NOMO-1 treated with dmso at 0.1 percent for 144 hours (cell line): ENCODE results near the gene CLIC6.
"Not testable (repeated sequence)": the region's sequence is repeated elsewhere in the genome, so short reads cannot be mapped to it uniquely, and the experiment has no call there.

Source experiments
- DNase-seq: peaks from one replicate; lab custom pipeline; 2025; ENCODE audit not compliant: unreplicated experiment; lab: John Stamatoyannopoulos, UW

CLIC6 gene

DNA sequence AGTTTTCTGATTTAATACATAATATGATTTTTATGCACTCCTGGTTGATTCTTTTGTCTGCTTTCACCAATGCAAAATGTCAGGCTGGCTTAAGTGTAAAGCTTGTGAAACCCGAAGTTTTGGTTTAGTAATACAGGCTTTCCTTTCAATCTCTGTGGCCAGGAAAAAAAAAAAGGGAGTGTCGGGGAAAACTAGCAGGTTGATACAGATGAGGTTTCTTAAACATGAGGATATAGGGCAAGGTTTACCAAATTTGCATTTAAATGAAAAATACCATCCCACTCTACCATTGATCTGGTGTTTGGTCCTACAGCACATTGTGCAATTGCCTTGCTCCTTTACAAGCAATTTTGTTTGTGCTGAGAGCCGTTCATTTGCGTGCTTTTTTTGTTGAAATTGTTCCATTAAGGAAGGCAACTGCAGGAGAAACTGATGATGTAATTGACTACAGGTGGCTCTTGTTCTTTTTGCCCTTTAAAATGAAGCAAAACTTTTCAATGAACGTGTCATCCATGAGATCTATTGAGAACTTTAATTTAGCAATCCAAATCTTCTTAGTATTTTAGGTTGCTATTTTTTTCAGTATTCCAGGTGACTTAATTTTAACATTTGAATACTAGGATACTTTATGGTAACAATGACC, 22.7 kb downstream of the CLIC6 start:
- no peak for DNase-seq

DNA sequence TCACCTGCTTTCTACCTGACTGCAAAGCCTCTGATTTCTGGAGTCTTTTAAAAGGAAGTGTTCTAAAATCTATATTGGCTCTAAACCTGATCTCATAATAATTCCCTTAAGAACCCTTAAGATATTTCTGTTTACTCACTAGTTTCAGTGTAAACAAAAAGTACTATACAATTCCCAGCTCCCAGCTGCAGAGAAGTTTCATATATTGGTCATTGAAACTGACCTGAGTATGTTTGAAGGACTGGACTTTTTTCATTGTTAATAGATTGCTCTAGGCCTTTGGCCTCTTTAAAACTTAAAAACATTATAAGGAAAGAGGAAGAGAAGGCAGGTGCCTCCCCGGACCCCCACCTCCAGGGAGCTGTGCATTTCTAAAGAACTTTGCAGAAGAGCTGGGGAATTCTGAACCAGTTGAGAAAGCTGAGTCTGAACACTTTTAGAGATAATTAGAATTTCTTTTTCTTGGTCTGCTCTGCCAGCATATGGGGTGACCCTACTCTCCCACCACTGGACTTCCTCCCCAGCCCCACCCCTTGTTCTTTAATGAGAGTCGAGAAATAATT, 23.7 kb downstream of the CLIC6 start:
- DNase-seq, result no peak

DNA sequence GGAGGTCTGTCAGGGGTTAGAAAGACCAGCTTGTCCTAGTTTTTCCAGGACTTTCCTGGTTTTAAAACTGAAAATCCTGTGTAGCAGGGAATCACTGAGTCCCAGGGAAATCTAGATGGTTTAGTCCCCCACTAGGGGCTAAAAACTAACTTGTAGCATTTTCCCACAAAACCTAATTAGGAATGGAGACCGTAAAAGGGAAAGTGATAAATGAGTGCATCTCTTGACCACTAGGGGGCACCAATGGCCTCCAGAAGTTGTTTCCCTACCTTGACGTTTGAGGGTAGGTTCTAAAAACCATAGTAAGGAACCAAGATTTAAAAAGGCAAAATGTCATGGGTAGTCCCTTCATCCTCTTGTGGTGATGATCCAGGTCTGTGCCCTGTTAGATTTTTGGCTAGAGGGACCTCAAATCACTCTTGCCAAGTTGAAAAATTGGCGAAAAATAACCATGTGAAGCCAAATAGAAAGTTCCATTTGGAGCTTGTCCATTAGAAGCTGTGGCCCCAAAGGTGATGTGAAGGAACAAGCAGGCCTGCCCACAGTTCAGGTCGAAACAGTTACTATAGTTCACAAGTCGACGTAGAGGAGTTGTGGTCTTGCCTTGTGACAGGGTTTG, 24.5 kb downstream of the CLIC6 start:
- DNase-seq, result peak; percentile 19

DNA sequence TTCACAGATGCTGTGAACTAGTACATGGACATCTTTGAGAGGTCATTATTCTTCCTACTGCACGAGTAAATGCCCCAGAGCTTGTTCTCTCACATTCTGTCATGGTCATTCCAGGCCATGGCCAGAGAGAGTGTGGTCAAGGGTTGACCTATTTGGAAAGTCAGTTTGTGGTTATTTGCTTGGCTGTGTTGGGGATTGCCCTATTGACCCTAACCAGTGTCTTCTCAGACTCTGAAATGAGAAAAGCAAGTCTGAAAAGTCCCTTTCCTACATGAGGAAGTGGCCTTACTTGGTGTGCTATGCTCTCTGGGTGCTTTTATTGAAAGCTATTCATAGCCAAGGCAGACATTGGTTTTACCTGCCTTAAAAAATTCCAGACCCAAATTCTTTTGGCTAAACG, 26.6 kb downstream of the CLIC6 start:
- no peak for DNase-seq

DNA sequence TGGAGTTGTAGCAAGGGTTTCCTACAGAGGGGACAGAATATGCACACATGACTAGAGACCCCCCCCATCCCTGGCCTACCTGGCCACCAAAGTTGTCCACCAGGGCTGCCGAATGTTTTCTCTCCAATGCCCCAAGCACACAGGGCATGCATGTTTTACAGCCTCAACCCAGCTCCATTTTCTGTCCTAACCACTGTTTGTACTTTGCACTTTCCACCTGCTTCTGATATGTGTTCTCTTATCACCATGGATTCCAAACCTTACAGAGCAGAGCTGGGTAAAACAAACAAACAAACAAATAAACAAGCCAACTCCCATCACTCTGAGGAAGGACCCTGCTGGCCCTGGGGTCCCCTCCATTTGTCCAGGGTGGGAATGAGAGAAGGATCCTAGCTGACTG, 27.3 kb downstream of the CLIC6 start:
- no peak for DNase-seq

DNA sequence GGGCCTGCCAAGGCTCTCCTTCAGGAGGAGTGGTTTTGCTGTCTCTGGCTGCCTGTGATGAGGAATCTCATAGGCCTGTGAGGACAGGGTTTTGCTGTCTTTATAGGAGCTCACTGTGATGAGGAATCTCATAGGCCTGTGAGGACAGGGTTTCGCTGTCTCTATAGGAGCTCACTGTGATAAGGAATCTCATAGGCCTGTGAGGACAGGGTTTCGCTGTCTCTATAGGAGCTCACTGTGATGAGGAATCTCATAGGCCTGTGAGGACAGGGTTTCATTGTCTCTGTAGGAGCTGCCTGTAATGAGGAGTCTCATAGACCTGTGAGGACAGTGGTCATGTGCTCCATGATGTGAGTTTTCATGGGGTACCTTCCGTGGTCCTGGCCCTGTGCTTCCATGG, 29.0 kb downstream of the CLIC6 start:
- no peak for DNase-seq

DNA sequence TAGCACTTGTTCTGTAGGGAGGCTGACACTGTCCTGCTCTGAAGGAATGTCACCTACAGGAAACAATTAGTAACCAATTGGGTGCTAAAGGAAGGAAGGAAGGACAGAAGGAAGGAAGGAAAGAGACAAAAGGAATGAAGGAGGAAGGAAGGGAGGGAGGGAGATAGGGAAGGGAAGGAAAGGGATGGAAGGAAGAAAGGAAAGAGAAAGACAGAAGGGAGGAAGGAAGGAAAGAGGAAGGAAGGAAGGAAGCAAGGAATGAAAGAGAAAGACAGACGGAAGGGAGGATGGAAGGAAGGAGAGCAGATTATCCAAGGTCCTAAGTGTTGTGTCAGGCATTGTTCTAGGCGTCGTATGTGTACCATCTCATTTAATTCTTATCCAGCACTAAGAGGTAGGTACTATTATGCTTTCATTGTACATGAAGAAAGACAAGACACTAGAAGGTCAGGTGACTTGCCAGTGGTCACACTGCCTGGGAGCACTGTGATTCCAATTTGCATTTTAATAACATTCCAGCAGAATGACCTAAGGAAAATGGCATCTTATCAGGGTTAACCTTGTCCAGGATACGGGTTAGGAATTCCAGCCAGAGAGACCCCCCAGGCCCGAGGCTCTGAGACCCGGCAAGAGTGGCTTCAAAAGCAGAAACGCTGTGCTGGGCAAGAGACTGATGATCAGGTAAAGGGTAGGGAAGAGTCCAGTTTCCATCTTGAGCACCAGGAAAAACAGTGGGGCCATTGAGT, 29.6 kb downstream of the CLIC6 start:
- DNase-seq, result no peak

DNA sequence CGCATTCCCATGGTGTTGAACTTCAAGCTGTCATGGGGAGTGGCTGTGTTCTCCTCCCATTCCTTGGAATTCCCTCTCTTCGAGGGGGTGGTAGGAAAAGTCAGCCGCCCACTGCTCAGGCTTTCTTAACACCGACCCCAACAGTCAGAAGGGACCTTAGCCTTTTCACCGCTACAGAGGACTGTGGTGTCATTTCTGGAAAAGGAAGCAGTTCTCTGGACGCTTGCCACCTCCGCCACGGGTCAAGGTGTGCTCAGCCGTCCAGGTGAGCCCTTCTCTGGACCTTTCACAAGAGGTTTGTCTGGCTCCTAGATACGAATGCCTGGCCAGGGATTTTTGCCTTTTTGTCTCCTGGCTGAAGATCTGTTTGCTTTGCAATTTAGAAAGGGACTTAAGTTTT, 31.8 kb downstream of the CLIC6 start:
- no peak for DNase-seq

DNA sequence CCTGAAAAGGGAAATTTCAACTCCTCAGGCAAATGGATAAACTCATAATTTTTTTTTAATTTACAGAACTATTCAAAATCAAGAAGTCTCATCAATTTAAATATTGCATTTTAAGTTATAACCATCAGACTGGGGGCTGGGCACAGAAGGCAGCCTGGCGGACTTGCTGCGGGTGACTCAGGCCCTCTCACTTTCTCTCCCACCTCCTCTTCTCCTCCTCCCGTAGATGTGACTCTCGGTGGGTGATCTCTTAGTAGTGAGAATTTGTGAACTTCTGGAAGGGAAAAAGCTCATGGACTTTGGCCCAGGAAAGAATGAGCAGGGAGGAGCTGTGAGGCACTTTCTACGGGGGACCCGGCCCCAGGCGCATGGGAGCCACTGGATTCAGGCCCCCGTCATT, 32.9 kb downstream of the CLIC6 start:
- no peak for DNase-seq

DNA sequence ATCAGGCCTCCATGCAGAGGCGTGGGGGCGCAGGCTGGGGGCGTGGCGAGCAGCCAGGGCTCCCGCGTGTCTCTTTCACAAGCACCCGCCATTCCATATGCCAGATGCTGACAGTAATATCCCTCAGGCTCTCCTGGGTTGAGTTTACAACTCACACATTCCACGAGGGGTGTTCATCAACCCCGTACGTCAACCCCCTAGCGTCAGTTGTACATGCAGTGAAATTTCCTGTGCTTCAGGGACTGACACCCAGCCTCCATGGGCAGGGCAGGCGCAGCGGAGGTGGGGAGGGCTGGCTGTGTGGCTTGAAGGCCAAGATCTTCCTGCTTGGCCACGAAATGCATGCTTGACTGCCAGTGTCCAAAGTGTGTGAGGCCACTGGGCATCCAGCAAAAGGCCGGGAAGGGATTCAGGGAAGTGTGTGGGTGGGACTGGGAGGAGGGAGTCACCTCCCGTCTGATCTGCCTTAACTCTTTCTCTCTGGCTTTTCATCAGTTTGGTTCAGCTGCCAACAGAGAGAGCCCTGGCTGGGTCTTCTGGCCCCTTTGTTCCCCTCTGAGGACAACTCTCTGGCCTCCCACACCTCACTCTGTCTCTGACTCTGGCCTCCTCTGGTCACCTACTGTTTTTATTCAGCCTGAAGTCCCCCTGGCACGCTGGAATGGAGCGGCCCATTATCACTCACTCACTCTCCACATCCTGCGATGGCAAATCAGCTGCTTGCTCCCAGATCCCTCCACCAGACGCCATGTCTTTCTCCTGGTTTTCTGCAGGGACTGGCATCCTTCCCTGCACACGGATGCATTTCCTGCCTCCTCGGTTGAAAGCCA, 33.8 kb downstream of the CLIC6 start:
- no peak for DNase-seq

DNA sequence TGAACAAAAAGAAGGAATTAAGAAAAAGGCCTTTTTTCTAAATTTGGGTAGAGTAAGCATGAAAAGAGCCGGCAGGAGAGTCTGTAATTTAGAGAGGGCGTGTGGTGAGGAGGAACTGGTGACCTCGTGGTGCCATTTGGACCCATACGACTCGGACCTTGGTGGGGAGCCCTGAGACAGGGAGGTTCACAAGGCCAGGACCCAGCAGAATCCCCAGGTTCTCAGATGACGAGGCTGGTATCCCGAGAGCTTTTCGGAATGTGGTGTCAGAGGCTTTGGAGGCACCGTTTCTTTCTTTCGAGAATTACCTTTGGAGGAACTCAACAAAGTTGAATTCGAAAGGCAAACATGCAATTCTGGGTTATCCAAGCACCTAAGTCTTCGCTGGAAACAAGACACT, 34.8 kb downstream of the CLIC6 start:
- no peak for DNase-seq

DNA sequence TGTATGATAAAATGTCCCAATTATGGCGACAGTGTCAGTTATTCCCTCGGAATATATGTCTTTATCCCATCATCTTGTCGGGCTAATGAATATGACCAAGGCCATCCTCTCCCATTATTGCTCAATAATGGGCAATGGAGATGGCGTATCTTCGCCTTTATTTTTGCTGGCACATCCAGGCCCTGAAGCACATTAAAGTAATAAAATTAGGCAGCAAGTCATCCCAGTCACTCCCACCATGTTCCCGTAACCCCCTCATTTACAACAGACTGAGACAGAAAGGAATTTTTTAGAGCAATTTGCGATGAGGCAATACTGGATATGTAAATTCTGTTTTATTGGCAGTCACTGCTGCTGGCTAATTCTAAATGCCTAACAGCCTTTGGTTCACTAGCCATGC, 35.3 kb downstream of the CLIC6 start:
- no peak for DNase-seq

DNA sequence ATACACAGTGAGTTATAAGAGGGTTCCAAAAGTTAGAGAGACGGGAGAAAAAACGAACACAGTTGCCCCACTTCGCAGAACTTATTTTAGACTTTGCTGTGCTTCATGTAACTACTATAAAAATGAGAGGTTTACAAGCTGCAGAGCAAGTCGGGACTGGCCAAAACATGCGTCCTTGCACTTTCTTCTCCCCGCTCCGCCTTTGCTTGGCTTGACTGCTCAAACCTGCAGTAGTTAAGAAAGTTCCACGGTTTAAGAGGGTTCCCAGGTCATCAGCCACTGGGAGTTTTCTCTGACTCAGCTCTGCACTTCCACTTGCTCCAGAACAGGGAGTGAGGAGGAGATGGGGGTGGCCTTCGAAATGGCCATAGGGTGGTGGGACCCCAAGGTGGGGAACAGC, 36.2 kb downstream of the CLIC6 start:
- no peak for DNase-seq

DNA sequence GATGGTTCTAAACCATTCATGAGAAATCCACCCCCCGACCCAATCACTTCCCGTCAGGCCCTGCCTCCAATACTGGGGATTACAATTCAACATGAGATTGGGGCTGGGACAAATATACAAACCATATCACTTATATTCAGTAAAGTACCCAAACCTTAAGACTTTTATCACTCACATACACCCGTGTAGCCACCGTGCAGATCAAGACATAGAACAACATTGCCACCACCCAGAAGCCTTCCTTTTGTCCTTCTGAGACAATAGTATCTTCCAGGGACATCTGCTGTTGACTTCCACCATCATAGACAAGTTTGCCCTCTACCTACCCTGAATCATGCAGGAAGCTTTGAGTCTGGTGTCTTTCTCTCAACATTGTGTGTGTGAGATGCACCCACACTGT, 37.5 kb downstream of the CLIC6 start:
- no peak for DNase-seq

DNA sequence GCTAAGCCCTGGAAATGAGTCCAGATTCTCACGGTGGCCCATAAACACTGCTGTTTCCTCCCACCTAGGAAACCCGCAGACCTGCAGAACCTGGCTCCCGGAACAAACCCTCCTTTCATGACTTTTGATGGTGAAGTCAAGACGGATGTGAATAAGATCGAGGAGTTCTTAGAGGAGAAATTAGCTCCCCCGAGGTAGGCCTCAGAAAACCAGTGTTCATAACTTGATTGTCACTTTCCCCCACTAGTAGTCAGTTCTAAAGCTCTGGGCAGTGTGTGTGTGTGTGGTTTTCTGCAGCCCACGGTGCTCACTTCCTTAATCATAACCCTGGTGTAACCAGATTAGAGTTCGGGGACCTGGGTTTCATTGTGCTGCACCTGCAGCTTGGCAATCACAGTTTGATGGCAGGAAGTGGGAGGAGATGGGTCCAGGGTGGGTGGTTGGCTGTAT, 39.1 kb downstream of the CLIC6 start:
- DNase-seq, result no peak

DNA sequence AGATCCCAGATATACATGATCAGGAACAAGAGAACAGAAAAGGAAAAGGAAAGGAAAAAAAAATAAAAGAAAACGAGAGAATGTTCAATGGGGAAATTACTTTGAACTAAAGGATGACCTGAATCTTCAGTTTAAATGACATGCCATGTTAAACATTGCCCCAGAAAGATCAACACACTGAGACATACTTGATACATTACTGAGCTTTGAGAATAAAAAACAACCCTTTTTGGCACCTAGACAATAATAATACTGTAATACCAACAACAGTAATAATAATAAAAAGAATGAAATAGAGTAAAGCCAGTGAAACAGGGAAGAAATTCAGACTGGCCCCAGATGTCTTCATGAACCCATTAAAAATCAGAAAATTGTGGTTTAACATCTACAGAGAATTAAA, 44.8 kb downstream of the CLIC6 start:
- DNase-seq, result no peak

DNA sequence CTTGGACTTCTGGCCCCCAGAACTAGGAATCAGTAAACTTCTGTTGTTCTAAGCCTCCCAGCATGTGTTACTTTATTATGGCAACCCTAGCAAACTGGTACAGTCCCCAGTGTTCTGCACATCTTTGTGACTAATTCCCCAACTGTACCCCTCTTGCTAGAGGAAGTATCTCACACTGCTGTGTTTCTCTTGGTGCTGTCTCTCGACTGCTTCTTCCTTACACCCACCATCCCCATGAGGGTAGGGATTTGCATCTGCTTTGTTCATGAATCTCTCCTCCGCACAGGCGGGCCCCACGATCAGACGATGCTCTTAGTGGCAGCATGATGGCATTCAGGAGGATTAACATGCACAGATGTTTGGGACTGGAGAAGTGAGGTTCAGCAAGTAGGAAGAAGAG, 46.7 kb downstream of the CLIC6 start:
- no peak for DNase-seq

DNA sequence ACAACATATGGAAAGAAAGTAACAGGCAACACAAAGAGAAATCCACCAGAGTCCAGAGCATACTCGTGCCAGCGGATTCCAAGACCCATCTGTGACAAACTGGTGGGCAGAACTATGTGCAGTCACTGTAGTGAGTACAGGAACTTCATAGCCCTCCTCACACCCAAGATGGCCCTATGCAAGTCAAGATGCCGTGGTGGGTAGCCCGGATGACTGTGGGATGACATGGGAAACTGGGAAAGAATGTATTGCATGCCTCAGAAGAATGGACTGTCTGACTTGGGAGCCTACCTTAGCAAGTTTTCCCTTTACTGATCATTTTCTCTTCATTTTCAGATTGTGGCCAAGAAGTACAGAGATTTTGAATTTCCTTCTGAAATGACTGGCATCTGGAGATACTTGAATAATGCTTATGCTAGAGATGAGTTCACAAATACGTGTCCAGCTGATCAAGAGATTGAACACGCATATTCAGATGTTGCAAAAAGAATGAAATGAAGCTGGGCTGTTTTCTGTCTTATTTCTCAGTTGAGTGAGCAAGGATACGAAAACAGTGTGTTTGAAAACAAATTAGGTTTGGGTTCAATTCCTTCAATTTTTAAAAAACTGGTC, 47.3 kb downstream of the CLIC6 start:
- no peak for DNase-seq

DNA sequence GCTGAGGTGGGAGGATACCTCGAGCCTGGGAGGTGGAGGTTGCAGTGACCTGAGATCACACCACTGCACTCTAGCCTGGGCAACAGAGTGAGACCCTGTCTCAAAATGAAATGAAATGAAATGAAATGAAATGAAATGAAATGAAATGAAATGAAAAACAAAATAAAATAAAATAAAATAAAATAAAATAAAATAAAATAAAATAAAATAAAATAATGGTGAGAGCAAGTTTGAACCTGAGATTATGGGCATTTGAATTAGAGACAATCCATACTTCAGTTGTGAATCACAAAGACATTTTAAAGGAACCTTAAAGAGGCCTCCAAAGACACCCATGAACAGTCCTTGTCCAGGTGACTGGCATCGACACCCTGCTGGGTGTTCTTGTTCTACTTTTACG, 49.7 kb downstream of the CLIC6 start:
- DNase-seq, result not testable (repeated sequence)

DNA sequence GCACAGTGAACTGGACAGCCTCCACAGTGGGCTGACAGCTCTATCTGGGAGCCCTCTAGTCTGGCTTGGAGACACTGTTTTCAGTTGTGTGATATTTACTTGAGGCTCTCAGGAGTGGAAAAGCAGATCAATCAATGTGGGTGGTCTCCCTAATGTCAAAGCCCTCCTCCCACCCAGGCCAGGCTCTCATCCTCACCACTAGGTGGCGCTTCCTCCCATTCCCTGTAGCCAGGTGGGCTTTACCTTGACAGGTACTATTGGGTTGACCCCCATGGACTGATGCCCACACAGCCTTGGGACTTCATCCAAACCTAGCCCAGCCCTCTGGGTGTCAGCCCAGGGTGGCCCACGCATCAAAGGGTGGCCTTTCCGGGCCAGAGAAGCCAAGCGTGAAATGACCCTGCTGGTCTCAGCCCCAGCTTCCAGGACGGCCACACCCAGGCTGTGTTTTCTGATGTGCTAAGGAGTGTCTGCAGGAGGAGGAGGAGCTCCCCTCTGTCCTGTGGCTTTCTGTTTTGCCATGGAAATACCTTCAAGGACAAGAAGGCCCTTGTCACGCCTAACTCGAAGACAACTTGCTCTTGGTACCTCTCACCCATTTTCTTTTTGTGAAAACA, 54.0 kb downstream of the CLIC6 start:
- no peak for DNase-seq
